Caco-2 (cell line): ENCODE results near the gene P4HTM. TPM values are rescaled to one million over a fixed set of nuclear protein-coding genes. Genes with fewer than 3 reads are reported as not detected.

Experiments used
- BruUV-seq: library from RNA; stranded (reverse); fragments of 400-500 nt; replicated peaks from 2 replicates; lab custom pipeline; 2021; lab: Mats Ljungman, UMichigan
- CTCF ChIA-PET: fragments of 300-600 bp; sonication (Branson Sonifier 250); formaldehyde crosslinking; loops from one replicate; lab custom pipeline; 2022; ENCODE audit warnings: antibody characterized with exemption; lab: Charles Lee
- POLR2A ChIA-PET: fragments of 300-600 bp; sonication (Branson Sonifier 250); formaldehyde crosslinking; loops from one replicate; lab custom pipeline; 2022; ENCODE audit warnings: antibody characterized with exemption; lab: Charles Lee
- DNase-seq, 2 experiments: peaks; one replicate each; pipeline versions ENCODE4 v3.0.0 to v3.0.0-alpha.2; 2020 to 2022
- H3K27me3 ChIP-seq: replicated peaks from 2 replicates; pipeline ENCODE4 v1.6.0; 2011; ENCODE audit warnings: low read length; ENCODE audit not compliant: control insufficient read depth, insufficient read depth
- H3K36me3 ChIP-seq: 2 replicates; pipeline ENCODE4 v1.5.1; 2011; ENCODE audit warnings: low read length; ENCODE audit not compliant: control insufficient read depth, insufficient read depth
- H3K4me1 ChIP-seq: fragments of 250-450 bp; sonication (Bioruptor Pico); 2 replicates; pipeline ENCODE4 v1.5.1; 2020; ENCODE audit warnings: mild to moderate bottlenecking
- H3K4me3 ChIP-seq: 2 replicates; pipeline ENCODE4 v1.5.1; 2011; ENCODE audit warnings: low read depth, mild to moderate bottlenecking, control low read depth, low read length
- H3K9me3 ChIP-seq: fragments of 250-450 bp; sonication (Bioruptor Pico); 2 replicates; pipeline ENCODE4 v1.5.1; 2020; ENCODE audit warnings: mild to moderate bottlenecking, moderate library complexity
- H3K27ac Mint-ChIP-seq: one replicate; pipeline ENCODE4 v1.8.0; 2022; ENCODE audit warnings: mixed read lengths; ENCODE audit not compliant: unreplicated experiment
- H3K27me3 Mint-ChIP-seq: one replicate; pipeline ENCODE4 v1.8.0; 2022; ENCODE audit warnings: mixed read lengths; ENCODE audit not compliant: insufficient read depth, unreplicated experiment
- H3K36me3 Mint-ChIP-seq: one replicate; pipeline ENCODE4 v1.8.0; 2022; ENCODE audit warnings: mild to moderate bottlenecking, mixed read lengths; ENCODE audit not compliant: insufficient read depth, unreplicated experiment
- H3K4me1 Mint-ChIP-seq: one replicate; pipeline ENCODE4 v1.8.0; 2022; ENCODE audit warnings: low read depth, mixed read lengths; ENCODE audit not compliant: unreplicated experiment
- H3K4me3 Mint-ChIP-seq: one replicate; pipeline ENCODE4 v1.8.0; 2022; ENCODE audit warnings: mild to moderate bottlenecking, moderate library complexity, mixed read lengths; ENCODE audit not compliant: unreplicated experiment
- H3K9me3 Mint-ChIP-seq: one replicate; pipeline ENCODE4 v1.8.0; 2022; ENCODE audit warnings: mixed read lengths; ENCODE audit not compliant: unreplicated experiment
- CTCF ChIP-seq, 2 experiments: fragments of 200-600 bp in 1 of 2; IDR thresholded peaks; 1 replicate in 1 of 2; 2 replicates in 1 of 2; pipeline versions ENCODE4 v1.5.1 to v1.8.0; 2011 to 2022; ENCODE audit warnings: antibody characterized with exemption in 1 of 2, control low read depth in 1 of 2, inconsistent platforms in 1 of 2, low read depth in 1 of 2, low read length in 1 of 2, mild to moderate bottlenecking in 1 of 2, moderate library complexity in 1 of 2; ENCODE audit not compliant: insufficient read depth in 1 of 2, severe bottlenecking in 1 of 2, unreplicated experiment in 1 of 2
- intact Hi-C: fragments of 100-400 bp; cut with micrococcal nuclease; formaldehyde crosslinking; loops from one replicate; pipeline ENCODE4 v1.10.0; 2022; ENCODE audit not compliant: unreplicated experiment
- total RNA-seq: library from RNA; stranded (reverse); gene quantifications from 2 replicates; pipeline ENCODE4 v1.2.3, GENCODE V29; 2022

Gene P4HTM
- total RNA-seq, 1 experiment from 2014 or later: 24.4 TPM

DNA sequence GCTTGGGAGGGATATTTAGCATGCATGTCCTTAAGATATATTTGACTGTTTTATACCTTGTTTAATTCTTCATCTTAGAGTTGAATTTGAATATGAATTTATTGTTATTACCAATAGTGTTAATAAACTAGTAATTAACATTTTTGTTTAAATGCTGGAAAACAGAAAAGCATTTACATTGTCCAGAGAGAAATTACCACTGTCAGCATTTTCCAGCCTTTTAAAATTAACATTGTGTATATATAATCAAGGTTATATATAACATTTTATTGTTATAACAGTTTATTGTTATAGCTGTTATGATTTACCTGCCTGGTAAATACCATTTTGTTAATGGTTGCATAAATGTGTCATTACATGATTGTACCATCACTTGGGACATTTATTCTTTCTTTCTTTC is 8.0 kb upstream of the P4HTM start:
- Mint-ChIP-seq H3K27ac (no peak overlapping the region), H3K36me3 (peaks cover 69% of the 10 kb centered on the region), H3K9me3 (no peaks in the 10 kb centered on the region), H3K4me1 (no peaks in the 10 kb centered on the region), H3K27me3 (no peaks in the 10 kb centered on the region), H3K4me3 (no peak overlapping the region)
- H3K36me3 ChIP-seq: peaks cover 3% of the 10 kb centered on the region
- no peak overlapping the region for H3K4me3 ChIP-seq
- H3K9me3 ChIP-seq: no peaks in the 10 kb centered on the region
- CTCF ChIA-PET: no interaction called here
- no TSS peak for BruUV-seq
- POLR2A ChIA-PET: no interaction called here
- DNase-seq: no peak
- no peaks in the 10 kb centered on the region for H3K4me1 ChIP-seq
- no peaks in the 10 kb centered on the region for H3K27me3 ChIP-seq
- intact Hi-C loops: no loop called here
- no peak for TF ChIP-seq CTCF (IDR thresholded peaks at IDR 0.05; ENCODE audit: insufficient read depth in 1 of 2, low read depth in 1 of 2, low read length in 1 of 2, severe bottlenecking in 1 of 2, unreplicated experiment in 1 of 2)

GRCh38 chr3:48982686-48983085 is 7.4 kb upstream of the P4HTM start:
- TF ChIP-seq CTCF (IDR thresholded peaks at IDR 0.05; ENCODE audit: insufficient read depth in 1 of 2, low read depth in 1 of 2, low read length in 1 of 2, severe bottlenecking in 1 of 2, unreplicated experiment in 1 of 2): no peak
- H3K4me3 Mint-ChIP-seq: no peak overlapping the region
- ChIA-PET POLR2A (no interaction called here), CTCF (no interaction called here)
- no peak overlapping the region for H3K27ac Mint-ChIP-seq
- BruUV-seq: no TSS peak
- intact Hi-C loops: no loop called here
- no peaks in the 10 kb centered on the region for H3K27me3 Mint-ChIP-seq
- H3K36me3 ChIP-seq: peaks cover 3% of the 10 kb centered on the region
- no peaks in the 10 kb centered on the region for H3K9me3 ChIP-seq
- H3K4me3 ChIP-seq: no peak overlapping the region
- H3K4me1 ChIP-seq: no peaks in the 10 kb centered on the region
- no peaks in the 10 kb centered on the region for H3K9me3 Mint-ChIP-seq
- H3K4me1 Mint-ChIP-seq: peaks cover 1% of the 10 kb centered on the region
- H3K27me3 ChIP-seq: no peaks in the 10 kb centered on the region
- peaks cover 67% of the 10 kb centered on the region for H3K36me3 Mint-ChIP-seq
- DNase-seq: no peak

DNA sequence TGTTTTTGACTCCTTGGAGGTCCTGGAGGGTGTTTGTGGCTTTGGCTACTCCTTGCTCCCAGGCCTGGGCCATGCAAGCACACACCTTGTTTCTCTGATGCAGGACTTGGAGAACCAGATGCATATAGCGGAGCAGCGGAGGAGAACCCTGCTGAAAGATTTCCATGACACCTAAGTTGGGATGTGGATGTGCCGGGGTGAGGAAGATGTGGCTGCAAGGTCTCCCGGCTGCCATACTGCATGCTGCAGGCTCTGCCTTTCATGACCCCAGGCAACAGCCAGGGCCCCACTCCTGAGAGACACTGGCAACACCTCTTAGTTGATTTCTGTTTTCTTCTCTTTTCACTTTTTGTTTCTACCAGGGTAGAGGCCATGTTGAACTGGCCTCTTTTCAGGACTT is 6.9 kb upstream of the P4HTM start:
- Histone ChIP-seq H3K36me3 (peaks cover 3% of the 10 kb centered on the region), H3K4me1 (no peaks in the 10 kb centered on the region), H3K4me3 (no peak overlapping the region), H3K9me3 (no peaks in the 10 kb centered on the region), H3K27me3 (no peaks in the 10 kb centered on the region)
- no TSS peak for BruUV-seq
- DNase-seq: no peak
- no peak for TF ChIP-seq CTCF (IDR thresholded peaks at IDR 0.05; ENCODE audit: insufficient read depth in 1 of 2, low read depth in 1 of 2, low read length in 1 of 2, severe bottlenecking in 1 of 2, unreplicated experiment in 1 of 2)
- CTCF ChIA-PET: no interaction called here
- peaks cover 5% of the 10 kb centered on the region for H3K4me1 Mint-ChIP-seq
- no peak overlapping the region for H3K4me3 Mint-ChIP-seq
- POLR2A ChIA-PET: no interaction called here
- H3K36me3 Mint-ChIP-seq: peaks cover 63% of the 10 kb centered on the region
- no peak overlapping the region for H3K27ac Mint-ChIP-seq
- no peaks in the 10 kb centered on the region for H3K27me3 Mint-ChIP-seq
- intact Hi-C loops: no loop called here
- H3K9me3 Mint-ChIP-seq: no peaks in the 10 kb centered on the region
